ENCODE results near the gene FBLN2.

GRCh38 chr3:13538520-13539291 is 10.2 kb upstream of the FBLN2 start:
- TF ChIP-seq, protein P1, sequence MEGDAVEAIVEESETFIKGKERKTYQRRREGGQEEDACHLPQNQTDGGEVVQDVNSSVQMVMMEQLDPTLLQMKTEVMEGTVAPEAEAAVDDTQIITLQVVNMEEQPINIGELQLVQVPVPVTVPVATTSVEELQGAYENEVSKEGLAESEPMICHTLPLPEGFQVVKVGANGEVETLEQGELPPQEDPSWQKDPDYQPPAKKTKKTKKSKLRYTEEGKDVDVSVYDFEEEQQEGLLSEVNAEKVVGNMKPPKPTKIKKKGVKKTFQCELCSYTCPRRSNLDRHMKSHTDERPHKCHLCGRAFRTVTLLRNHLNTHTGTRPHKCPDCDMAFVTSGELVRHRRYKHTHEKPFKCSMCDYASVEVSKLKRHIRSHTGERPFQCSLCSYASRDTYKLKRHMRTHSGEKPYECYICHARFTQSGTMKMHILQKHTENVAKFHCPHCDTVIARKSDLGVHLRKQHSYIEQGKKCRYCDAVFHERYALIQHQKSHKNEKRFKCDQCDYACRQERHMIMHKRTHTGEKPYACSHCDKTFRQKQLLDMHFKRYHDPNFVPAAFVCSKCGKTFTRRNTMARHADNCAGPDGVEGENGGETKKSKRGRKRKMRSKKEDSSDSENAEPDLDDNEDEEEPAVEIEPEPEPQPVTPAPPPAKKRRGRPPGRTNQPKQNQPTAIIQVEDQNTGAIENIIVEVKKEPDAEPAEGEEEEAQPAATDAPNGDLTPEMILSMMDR (IDR thresholded peaks at IDR 0.05), result no peak
- TF ChIP-seq POLR2AphosphoS5 (IDR thresholded peaks at IDR 0.05), result no peak
- no peak for TF ChIP-seq POLR2A (IDR thresholded peaks at IDR 0.05)

Measured in suprapubic skin (tissue), 4 donors.